Measurements from ENCODE around the gene SGK2.

DNA sequence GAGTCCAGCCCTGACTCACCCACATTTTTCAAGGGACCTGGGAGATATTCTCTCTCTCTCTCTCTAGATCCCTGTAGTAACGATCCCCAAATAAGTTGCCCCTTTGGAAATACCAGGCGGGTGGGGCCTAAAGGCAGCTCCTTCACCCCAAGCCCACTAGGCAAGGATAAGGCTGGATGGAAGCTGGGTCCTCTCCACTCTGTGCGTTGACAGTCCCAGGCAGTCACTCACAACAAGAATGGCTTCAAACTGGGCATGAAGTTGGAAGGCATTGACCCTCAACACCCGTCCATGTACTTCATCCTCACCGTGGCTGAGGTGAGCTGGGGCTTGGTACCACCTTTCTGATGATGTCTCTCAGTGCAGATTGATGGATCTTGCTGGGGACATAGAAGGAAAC lies 29.8 kb upstream of the SGK2 start:
- TF ChIP-seq, protein P1, sequence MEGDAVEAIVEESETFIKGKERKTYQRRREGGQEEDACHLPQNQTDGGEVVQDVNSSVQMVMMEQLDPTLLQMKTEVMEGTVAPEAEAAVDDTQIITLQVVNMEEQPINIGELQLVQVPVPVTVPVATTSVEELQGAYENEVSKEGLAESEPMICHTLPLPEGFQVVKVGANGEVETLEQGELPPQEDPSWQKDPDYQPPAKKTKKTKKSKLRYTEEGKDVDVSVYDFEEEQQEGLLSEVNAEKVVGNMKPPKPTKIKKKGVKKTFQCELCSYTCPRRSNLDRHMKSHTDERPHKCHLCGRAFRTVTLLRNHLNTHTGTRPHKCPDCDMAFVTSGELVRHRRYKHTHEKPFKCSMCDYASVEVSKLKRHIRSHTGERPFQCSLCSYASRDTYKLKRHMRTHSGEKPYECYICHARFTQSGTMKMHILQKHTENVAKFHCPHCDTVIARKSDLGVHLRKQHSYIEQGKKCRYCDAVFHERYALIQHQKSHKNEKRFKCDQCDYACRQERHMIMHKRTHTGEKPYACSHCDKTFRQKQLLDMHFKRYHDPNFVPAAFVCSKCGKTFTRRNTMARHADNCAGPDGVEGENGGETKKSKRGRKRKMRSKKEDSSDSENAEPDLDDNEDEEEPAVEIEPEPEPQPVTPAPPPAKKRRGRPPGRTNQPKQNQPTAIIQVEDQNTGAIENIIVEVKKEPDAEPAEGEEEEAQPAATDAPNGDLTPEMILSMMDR (IDR thresholded peaks at IDR 0.05) = no peak
- TF ChIP-seq POLR2A (IDR thresholded peaks at IDR 0.05) = no peak
